Small intestine (tissue), 7 donors: Measurements from ENCODE around the gene FBN2. TPM values are rescaled to one million over a fixed set of nuclear protein-coding genes. Genes with fewer than 3 reads are reported as not detected.

ENCODE experiments used
- DNase-seq, 2 donors: peaks; one replicate each; pipeline versions ENCODE4 v3.0.0 to v3.0.0-alpha.2; 2013
- FAIRE-seq: peaks from 2 replicates; lab custom pipeline; 2012; peaks lifted over from hg19 to GRCh38; lab: Jason Lieb, UNC
- H3K27ac ChIP-seq, 3 donors: one replicate each; pipeline ENCODE4 v1.5.1; 2013; ENCODE audit warnings: low read length in 2 of 3, mild to moderate bottlenecking in 2 of 3, control low read depth in 1 of 3, inconsistent platforms in 1 of 3, low read depth in 1 of 3, moderate library complexity in 1 of 3
- H3K27me3 ChIP-seq, 3 donors: one replicate each; pipeline ENCODE4 v1.6.1; 2013; ENCODE audit warnings: low read length in 3 of 3, inconsistent platforms in 1 of 3; ENCODE audit not compliant: control insufficient read depth in 3 of 3, insufficient read depth in 3 of 3
- H3K36me3 ChIP-seq, 3 donors: one replicate each; pipeline ENCODE4 v1.6.1; 2013; ENCODE audit warnings: low read length in 3 of 3, inconsistent platforms in 1 of 3, low read depth in 1 of 3, mild to moderate bottlenecking in 1 of 3, moderate library complexity in 1 of 3; ENCODE audit not compliant: control insufficient read depth in 3 of 3, insufficient read depth in 2 of 3
- H3K4me1 ChIP-seq, 3 donors: one replicate each; pipeline ENCODE4 v1.6.1; 2013; ENCODE audit warnings: low read length in 2 of 3, inconsistent platforms in 1 of 3, low read depth in 1 of 3, mild to moderate bottlenecking in 1 of 3, moderate library complexity in 1 of 3; ENCODE audit not compliant: control insufficient read depth in 3 of 3, insufficient read depth in 2 of 3
- H3K4me3 ChIP-seq, 3 donors: one replicate each; pipeline ENCODE4 v1.5.1; 2013; ENCODE audit warnings: low read length in 3 of 3, control low read depth in 1 of 3, inconsistent platforms in 1 of 3, low read depth in 1 of 3, mild to moderate bottlenecking in 1 of 3, moderate library complexity in 1 of 3
- H3K9me3 ChIP-seq, 2 donors: one replicate each; pipeline ENCODE4 v1.6.1; 2013; ENCODE audit warnings: low read depth in 1 of 2, low read length in 1 of 2; ENCODE audit not compliant: control insufficient read depth in 2 of 2, insufficient read depth in 1 of 2
- WGBS, 3 donors: extraction: QIAGEN DNeasy Blood & Tissue Kit; methylation state at CpG; one replicate each; pipeline ENCODE4 v1.1.7; 2013; 5-methylcytosine and 5-hydroxymethylcytosine counted together
- polyA plus RNA-seq, 4 donors: library from polyadenylated mRNA; stranded (reverse) in 3 of 4; unstranded in 1 of 4; fragments of 200-250 nt in 3 of 4; fragments of 120-200 nt in 1 of 4; gene quantifications; one replicate each; pipeline versions ENCODE4 v1.2.1 to v1.2.3, GENCODE V29; 2013
- donor health status: healthy with polysubstance abuse.
- donor health status: control.
- donor health status: control.
- donor health status: Bipolar disorder and iron deficiency.
- donor health status: healthy.

The FBN2 gene
- polyA plus RNA-seq, 4 donors: under 0.01 to 16.9 (median 0.21) TPM; not detected in 1

DNA sequence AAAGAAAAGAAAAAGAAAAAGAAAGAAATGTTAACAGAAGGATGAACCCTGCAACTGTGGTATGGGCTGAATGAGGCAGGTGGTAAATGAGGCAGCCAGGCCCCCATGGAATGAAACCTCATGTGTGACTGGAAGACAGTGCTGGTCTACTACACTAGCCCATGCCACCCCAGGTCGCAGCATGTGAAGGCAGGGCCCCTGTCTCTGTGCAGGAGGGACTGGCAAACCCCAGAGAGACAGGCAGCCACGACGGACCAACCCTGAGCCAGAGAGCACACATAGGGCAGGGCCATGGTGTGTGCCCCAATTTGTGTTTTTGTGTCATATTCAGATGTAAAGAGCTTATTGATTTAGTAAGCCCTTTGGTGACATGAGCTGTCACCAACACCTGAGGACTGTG, 198.5 kb downstream of the FBN2 start:
- Histone ChIP-seq H3K4me1 (no peaks in the 10 kb centered on the region), H3K36me3 (peaks cover 0 to 8% (median 0%) of the 10 kb centered on the region in 3 donors), H3K4me3 (no peak overlapping the region), H3K9me3 (no peaks in the 10 kb centered on the region), H3K27ac (no peak overlapping the region), H3K27me3 (no peaks in the 10 kb centered on the region)
- FAIRE-seq (no peak), DNase-seq (no peak)
- WGBS, 3 donors: 60 to 88% (median 69%) methylated on average over 3 of the region's 3 CpGs

DNA sequence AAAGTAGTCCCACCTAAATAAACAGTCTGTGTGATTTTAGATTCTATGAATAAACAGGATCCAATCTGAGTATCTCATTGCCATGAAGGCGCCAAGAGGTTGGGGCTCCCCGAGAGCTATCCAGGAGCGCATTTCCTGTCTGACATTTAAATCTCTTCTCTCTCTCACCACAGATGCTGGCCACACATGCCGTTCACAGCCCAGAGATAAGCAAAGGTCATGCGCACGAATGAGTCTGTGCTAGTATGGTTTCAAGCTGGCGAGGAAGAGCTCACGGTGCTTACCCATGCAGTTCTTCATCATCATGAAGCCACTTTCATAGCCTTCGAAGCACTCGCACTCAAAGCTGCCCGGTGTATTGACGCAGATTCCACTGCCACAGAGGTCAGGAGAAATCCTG, 199.4 kb downstream of the FBN2 start:
- Histone ChIP-seq H3K36me3 (peaks cover 0 to 8% (median 0%) of the 10 kb centered on the region in 3 donors), H3K27me3 (no peaks in the 10 kb centered on the region), H3K4me3 (no peak overlapping the region), H3K4me1 (no peaks in the 10 kb centered on the region), H3K9me3 (no peaks in the 10 kb centered on the region), H3K27ac (no peak overlapping the region)
- DNase-seq: no peak
- no peak for FAIRE-seq
- WGBS, 3 donors: 85 to 89% (median 88%) methylated on average over 12 of the region's 12 CpGs

DNA sequence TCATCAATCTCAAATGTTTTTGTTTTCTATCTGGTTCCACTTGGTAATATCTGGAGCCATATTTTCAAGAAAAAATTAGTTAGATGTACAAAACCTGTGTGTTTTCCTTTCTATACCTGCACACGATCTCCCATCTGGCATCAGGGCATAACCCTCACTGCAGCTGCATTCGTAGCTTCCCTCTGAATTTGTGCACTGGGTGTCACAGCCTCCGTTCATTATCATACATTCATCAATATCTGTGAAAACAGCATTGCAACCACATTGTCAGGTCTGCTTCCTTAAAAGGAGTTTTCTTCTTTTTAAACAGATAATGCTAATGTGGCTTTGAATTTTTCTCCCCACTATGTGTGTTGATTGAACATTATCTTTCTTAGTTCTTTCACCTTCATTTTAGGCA, 202.7 kb downstream of the FBN2 start:
- WGBS, 3 donors: 70 to 82% (median 71%) methylated on average over 3 of the region's 3 CpGs
- no peaks in the 10 kb centered on the region for H3K27me3 ChIP-seq
- no peaks in the 10 kb centered on the region for H3K9me3 ChIP-seq
- H3K27ac ChIP-seq: no peak overlapping the region
- no peak overlapping the region for H3K4me3 ChIP-seq
- H3K36me3 ChIP-seq: peaks cover 0 to 6% (median 0%) of the 10 kb centered on the region in 3 donors
- FAIRE-seq (no peak), DNase-seq (no peak)
- no peaks in the 10 kb centered on the region for H3K4me1 ChIP-seq

DNA sequence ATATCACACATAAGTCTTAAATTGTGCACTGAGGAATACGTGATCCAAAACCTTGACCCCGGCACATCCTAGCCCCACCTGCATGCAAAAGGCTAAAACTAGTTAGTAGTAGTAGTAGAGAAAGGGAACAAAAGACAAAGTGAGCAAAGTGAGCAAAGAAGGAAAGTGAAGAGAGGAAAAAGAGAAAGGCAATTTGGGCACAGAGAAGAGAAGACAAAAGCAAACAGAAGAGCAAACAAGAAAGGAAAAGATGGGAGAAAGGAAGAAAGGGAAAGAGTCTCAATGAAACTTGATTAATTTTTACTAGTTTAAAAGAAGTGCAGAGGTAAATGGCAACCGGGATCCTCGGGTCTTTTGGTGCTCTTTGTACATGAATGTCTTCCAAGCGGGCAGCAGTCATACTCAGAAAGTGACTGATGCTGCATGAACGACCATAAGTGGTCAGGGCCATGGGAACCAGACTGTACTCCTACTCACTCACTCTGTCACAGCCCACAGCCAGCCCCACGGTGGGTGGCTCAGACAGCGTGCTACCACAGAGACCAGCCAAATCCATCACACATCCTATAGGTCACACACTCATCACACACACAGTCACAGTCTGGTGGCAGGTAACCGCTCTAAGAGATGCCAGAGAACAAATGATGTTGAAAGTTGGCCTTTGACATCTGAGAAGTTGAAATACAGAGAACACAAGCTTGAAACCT, 203.9 kb downstream of the FBN2 start:
- Histone ChIP-seq H3K9me3 (no peaks in the 10 kb centered on the region), H3K27ac (no peak overlapping the region), H3K4me1 (no peaks in the 10 kb centered on the region), H3K27me3 (no peaks in the 10 kb centered on the region), H3K36me3 (peaks cover 0 to 3% (median 0%) of the 10 kb centered on the region in 3 donors), H3K4me3 (no peak overlapping the region)
- WGBS, 3 donors: 78 to 91% (median 83%) methylated on average over 9 of the region's 9 CpGs
- DNase-seq (no peak), FAIRE-seq (no peak)

DNA sequence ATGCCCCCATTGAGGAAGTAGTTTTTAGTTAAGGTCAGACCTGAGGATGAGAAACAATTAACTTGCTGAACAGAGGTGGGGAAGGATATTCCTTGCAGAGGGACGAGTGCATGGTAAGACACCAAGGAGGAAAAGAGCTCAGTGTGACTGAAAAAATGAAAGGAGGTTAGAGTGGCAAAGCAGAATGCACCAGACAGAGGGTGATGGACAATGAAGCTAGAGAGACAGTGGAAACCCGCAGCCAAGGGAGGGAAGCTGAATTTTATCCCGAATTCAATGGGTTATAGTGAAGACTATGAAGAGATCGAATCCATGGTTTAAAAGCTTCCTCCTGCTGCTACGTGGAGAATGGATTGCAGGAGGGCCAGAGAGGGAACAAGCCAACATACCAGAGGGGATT, 206.8 kb downstream of the FBN2 start:
- Histone ChIP-seq H3K4me3 (no peak overlapping the region), H3K27me3 (no peaks in the 10 kb centered on the region), H3K9me3 (no peaks in the 10 kb centered on the region), H3K4me1 (no peaks in the 10 kb centered on the region), H3K36me3 (no peaks in the 10 kb centered on the region), H3K27ac (no peak overlapping the region)
- DNase-seq (no peak), FAIRE-seq (no peak)
- 70 to 85% (median 77%) methylated on average over 5 of the region's 5 CpGs for WGBS, 3 donors

DNA sequence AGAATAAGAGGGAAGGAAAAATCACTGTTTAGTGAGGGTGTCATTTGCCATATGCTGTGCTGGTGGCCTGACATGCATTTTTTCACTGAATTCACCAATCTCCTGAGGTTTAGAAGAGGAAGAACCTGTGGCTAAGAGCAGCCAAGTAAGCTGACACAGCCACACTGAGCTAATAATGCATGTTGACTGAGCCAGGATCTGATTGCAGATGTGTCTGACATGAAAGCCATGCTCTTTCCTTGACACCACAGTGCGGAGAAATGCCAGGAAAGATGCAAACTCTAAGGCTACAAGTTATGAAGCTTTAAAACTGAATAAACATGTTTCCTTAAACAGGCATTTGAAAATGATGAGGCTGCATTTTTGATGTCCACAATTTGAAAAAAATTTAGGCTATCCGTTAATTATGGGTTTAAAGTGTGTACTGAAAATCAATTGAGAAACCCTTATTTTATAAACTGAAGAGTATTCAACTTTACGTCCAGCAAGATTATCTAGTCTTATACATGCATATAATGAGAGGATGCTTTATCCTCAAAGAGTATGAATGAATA, 208.6 kb downstream of the FBN2 start:
- Histone ChIP-seq H3K9me3 (no peaks in the 10 kb centered on the region), H3K27me3 (no peaks in the 10 kb centered on the region), H3K4me1 (no peaks in the 10 kb centered on the region), H3K27ac (no peak overlapping the region), H3K36me3 (no peaks in the 10 kb centered on the region), H3K4me3 (no peak overlapping the region)
- 81 to 86% (median 85%) methylated on average over 3 of the region's 3 CpGs for WGBS, 3 donors
- DNase-seq: no peak
- no peak for FAIRE-seq

DNA sequence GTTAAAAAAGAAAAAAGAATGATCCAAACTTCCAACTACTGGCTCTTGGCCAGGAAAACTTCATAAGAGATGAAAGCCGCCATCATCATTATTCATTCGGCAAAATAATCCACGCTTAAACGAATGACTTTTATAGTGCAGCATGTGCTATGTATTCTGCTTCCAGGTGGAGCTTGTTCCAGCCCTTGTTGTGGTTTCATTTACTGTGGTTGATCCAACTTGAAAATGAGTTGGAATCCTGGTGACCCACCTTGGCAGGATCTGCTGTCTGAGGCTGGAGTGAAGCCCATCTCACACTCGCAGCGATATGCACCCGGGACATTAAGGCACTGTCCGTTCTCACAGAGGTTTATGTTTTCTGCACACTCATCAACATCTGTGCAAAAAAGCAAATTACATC, 209.6 kb downstream of the FBN2 start:
- Histone ChIP-seq H3K27me3 (no peaks in the 10 kb centered on the region), H3K4me1 (no peaks in the 10 kb centered on the region), H3K4me3 (no peak overlapping the region), H3K27ac (no peak overlapping the region), H3K36me3 (no peaks in the 10 kb centered on the region), H3K9me3 (no peaks in the 10 kb centered on the region)
- FAIRE-seq (no peak), DNase-seq (no peak)
- WGBS, 3 donors: 72 to 89% (median 89%) methylated on average over 8 of the region's 8 CpGs

DNA sequence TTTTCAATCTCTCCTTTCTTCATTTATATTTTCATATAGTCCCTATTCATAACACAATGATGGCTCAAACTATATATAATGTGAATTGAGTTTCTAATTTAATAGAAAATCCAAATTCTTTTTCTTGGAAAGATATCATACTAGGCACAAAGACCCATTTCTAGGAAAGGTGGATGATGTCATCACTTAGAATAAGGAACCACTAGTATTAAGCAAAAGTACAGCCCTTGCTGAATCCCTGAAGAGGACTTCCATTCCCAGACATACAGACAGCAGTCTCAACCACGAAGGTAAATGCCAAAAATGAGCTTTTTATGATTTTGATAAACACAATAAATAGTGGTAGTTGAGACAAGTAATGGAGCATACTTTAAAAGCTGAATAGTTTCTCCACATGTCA, 210.0 kb downstream of the FBN2 start:
- Histone ChIP-seq H3K9me3 (no peaks in the 10 kb centered on the region), H3K27ac (no peak overlapping the region), H3K4me1 (no peaks in the 10 kb centered on the region), H3K4me3 (no peak overlapping the region), H3K27me3 (no peaks in the 10 kb centered on the region), H3K36me3 (no peaks in the 10 kb centered on the region)
- WGBS, 3 donors: 12 to 59% (median 18%) methylated on average over 1 of the region's 1 CpG
- FAIRE-seq: no peak
- no peak for DNase-seq
